B cell (primary cell): ENCODE results near the gene APH1B. TPM values are rescaled to one million over a fixed set of nuclear protein-coding genes. Genes with fewer than 3 reads are reported as not detected.

Experiments used
- ATAC-seq: fragments of 200-7000 bp; cut with Tn5 transposase; one replicate; pipeline ENCODE4 v1.10.0; 2021; ENCODE audit warnings: low read depth, mild to moderate bottlenecking, moderate number of reproducible peaks, moderate library complexity
- CTCF ChIA-PET: fragments of 350-600 bp; sonication (Branson Sonifier 250); formaldehyde crosslinking; loops from one replicate; lab custom pipeline; 2021; ENCODE audit warnings: antibody characterized with exemption, inconsistent platforms; lab: Charles Lee
- POLR2A ChIA-PET: fragments of 350-600 bp; sonication (Branson Sonifier 250); formaldehyde crosslinking; loops from one replicate; lab custom pipeline; 2021; ENCODE audit warnings: antibody characterized with exemption; lab: Charles Lee
- DNase-seq: peaks from one replicate; pipeline ENCODE4 v3.0.0; 2013
- H2AFZ ChIP-seq: 2 replicates; pipeline ENCODE4 v1.6.1; 2012; ENCODE audit warnings: mild to moderate bottlenecking, low read depth, low read length; ENCODE audit not compliant: insufficient read depth, poor library complexity, severe bottlenecking
- H3K27ac ChIP-seq, 2 donors: 1 replicate in 1 of 2; 2 replicates in 1 of 2; pipeline ENCODE4 v1.5.1; 2012 to 2013; ENCODE audit warnings: low read length in 2 of 2, mild to moderate bottlenecking in 2 of 2, moderate library complexity in 1 of 2
- H3K27me3 ChIP-seq, 4 experiments: fragments of 200-600 bp in 1 of 4; sonication (generic) in 1 of 4; replicated peaks in 1 of 4; 1 replicate in 2 of 4; 2 replicates in 2 of 4; pipeline versions ENCODE4 v1.6.1 to v1.7.0; 2013 to 2016; ENCODE audit warnings: low read length in 3 of 4, mild to moderate bottlenecking in 2 of 4, mixed read lengths in 1 of 4, moderate library complexity in 1 of 4; ENCODE audit not compliant: insufficient read depth in 4 of 4, control insufficient read depth in 3 of 4; ENCODE audit errors: control extremely low read depth in 1 of 4
- H3K36me3 ChIP-seq, 2 experiments: replicated peaks in 1 of 2; 1 replicate in 1 of 2; 2 replicates in 1 of 2; pipeline versions ENCODE4 v1.6.1 to v1.7.1; 2013; ENCODE audit warnings: low read length in 1 of 2; ENCODE audit not compliant: insufficient read depth in 2 of 2, control insufficient read depth in 1 of 2; ENCODE audit errors: control extremely low read depth in 1 of 2, extremely low read depth in 1 of 2
- H3K4me1 ChIP-seq, 2 donors: fragments of 200-600 bp in 1 of 2; sonication (generic) in 1 of 2; 1 replicate in 1 of 2; 2 replicates in 1 of 2; pipeline versions ENCODE4 v1.5.1 to v1.6.1; 2013 to 2017; ENCODE audit warnings: low read length in 2 of 2; ENCODE audit not compliant: control insufficient read depth in 2 of 2, insufficient read depth in 2 of 2
- H3K4me2 ChIP-seq: replicated peaks from 2 replicates; pipeline ENCODE3; 2012; ENCODE audit warnings: mild to moderate bottlenecking, low read depth, low read length; ENCODE audit not compliant: poor library complexity, severe bottlenecking
- H3K4me3 ChIP-seq, 5 experiments: fragments of 200-600 bp in 1 of 5; sonication (generic) in 1 of 5; 1 replicate in 3 of 5; 2 replicates in 2 of 5; pipeline versions ENCODE4 v1.5.1 to v1.7.0; 2011 to 2016; ENCODE audit warnings: low read length in 4 of 5, mild to moderate bottlenecking in 4 of 5, low read depth in 2 of 5, control low read depth in 1 of 5, moderate library complexity in 1 of 5; ENCODE audit not compliant: insufficient read depth in 1 of 5; ENCODE audit errors: control extremely low read depth in 1 of 5, extremely low read depth in 1 of 5
- H3K79me2 ChIP-seq: fragments of 200-600 bp; sonication (generic); one replicate; pipeline ENCODE4 v1.6.0; 2016; ENCODE audit warnings: low read length; ENCODE audit not compliant: control insufficient read depth, insufficient read depth
- H3K9ac ChIP-seq: fragments of 200-600 bp; sonication (generic); 2 replicates; pipeline ENCODE4 v1.6.1; 2017; ENCODE audit warnings: mild to moderate bottlenecking, low read length, moderate library complexity
- H3K9me3 ChIP-seq, 3 donors: one replicate each; pipeline versions ENCODE4 v1.6.1 to v1.7.1; 2013; ENCODE audit warnings: low read length in 2 of 3; ENCODE audit not compliant: control insufficient read depth in 2 of 3, insufficient read depth in 1 of 3; ENCODE audit errors: control extremely low read depth in 1 of 3
- H4K20me1 ChIP-seq: 2 replicates; pipeline ENCODE4 v1.6.0; 2012; ENCODE audit warnings: mild to moderate bottlenecking, low read length; ENCODE audit not compliant: insufficient read depth, control insufficient read depth, poor library complexity, severe bottlenecking
- H3K27ac Mint-ChIP-seq: one replicate; pipeline ENCODE4 v1.8.0; 2021; ENCODE audit warnings: mixed read lengths
- H3K27me3 Mint-ChIP-seq: one replicate; pipeline ENCODE4 v1.8.0; 2021; ENCODE audit warnings: mixed read lengths
- H3K4me1 Mint-ChIP-seq: one replicate; pipeline ENCODE4 v1.8.0; 2021; ENCODE audit warnings: mixed read lengths
- H3K4me3 Mint-ChIP-seq: one replicate; pipeline ENCODE4 v1.8.0; 2021; ENCODE audit warnings: mixed read lengths
- H3K9me3 Mint-ChIP-seq: one replicate; pipeline ENCODE4 v1.8.0; 2022; ENCODE audit warnings: mixed read lengths; ENCODE audit not compliant: insufficient read depth
- EZH2 ChIP-seq: IDR thresholded peaks from 2 replicates; pipeline ENCODE4 v1.6.1; 2012; ENCODE audit warnings: borderline replicate concordance, low read depth, mild to moderate bottlenecking, moderate library complexity, low read length; ENCODE audit not compliant: insufficient read depth, poor library complexity, severe bottlenecking
- WGBS: methylation state at CpG from one replicate; pipeline ENCODE4 v1.1.5; 2013; ENCODE audit warnings: missing lambda C conversion rate; ENCODE audit not compliant: insufficient coverage; 5-methylcytosine and 5-hydroxymethylcytosine counted together
- intact Hi-C: fragments of 100-400 bp; cut with micrococcal nuclease; formaldehyde crosslinking; loops from one replicate; pipeline ENCODE4 v1.10.0; 2022
- polyA plus RNA-seq: library from polyadenylated mRNA; depleted of rRNA; stranded (reverse); fragments of >200 nt; gene quantifications from 2 replicates; pipeline ENCODE4 v1.2.3, GENCODE V29; 2012
- total RNA-seq, 2 donors: library from RNA; stranded (reverse); fragments of 120-200 nt in 1 of 2; gene quantifications; 1 replicate in 1 of 2; 2 replicates in 1 of 2; pipeline versions ENCODE4 v1.2.3 to v1.2.4, GENCODE V29; 2013 to 2022
- TF ChIP-seq, protein P1 (sequence below): fragments of 200-600 bp; IDR thresholded peaks from one replicate; pipeline ENCODE4 v1.8.0; 2022; ENCODE audit warnings: antibody characterized with exemption, mild to moderate bottlenecking

Gene APH1B
- total and polyA plus RNA-seq, 2 donors (not counting 1 experiment from before 2014, with no cell fraction given) = 7.6 to 45.2 TPM

DNA sequence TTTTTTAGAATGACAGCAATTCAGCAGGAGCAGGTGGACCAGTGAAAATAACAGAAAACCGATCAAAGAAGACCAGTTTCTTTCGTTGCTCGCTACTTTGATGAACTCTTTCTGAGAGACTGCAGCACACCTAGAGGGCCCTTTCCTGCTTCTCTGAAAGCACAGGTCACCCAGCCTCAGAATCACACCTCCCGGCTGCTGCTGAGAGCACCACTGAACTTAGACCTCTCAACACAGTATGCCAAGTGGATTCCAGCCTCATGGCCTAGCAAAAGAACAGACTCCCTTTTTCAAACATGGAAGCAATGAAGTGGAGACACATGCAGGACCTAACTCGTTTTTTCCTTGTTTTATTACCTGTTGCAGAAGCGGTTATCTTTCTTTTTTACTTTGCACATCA is 13.9 kb upstream of the APH1B start:
- Histone ChIP-seq H3K9ac (no peak overlapping the region), H4K20me1 (peaks cover 2% of the 10 kb centered on the region), H3K27me3 (no peaks in the 10 kb centered on the region), H3K4me3 (no peak overlapping the region), H3K4me2 (no peak overlapping the region), H3K79me2 (no peaks in the 10 kb centered on the region), H3K9me3 (peaks cover 0 to 1% (median 0%) of the 10 kb centered on the region in 3 donors), H3K4me1 (no peaks in the 10 kb centered on the region), H2AFZ (no peak overlapping the region), H3K27ac (no peak overlapping the region), H3K36me3 (peaks cover 19 to 57% of the 10 kb centered on the region in 2 experiments)
- no peak for TF ChIP-seq EZH2
- TF ChIP-seq, protein P1, sequence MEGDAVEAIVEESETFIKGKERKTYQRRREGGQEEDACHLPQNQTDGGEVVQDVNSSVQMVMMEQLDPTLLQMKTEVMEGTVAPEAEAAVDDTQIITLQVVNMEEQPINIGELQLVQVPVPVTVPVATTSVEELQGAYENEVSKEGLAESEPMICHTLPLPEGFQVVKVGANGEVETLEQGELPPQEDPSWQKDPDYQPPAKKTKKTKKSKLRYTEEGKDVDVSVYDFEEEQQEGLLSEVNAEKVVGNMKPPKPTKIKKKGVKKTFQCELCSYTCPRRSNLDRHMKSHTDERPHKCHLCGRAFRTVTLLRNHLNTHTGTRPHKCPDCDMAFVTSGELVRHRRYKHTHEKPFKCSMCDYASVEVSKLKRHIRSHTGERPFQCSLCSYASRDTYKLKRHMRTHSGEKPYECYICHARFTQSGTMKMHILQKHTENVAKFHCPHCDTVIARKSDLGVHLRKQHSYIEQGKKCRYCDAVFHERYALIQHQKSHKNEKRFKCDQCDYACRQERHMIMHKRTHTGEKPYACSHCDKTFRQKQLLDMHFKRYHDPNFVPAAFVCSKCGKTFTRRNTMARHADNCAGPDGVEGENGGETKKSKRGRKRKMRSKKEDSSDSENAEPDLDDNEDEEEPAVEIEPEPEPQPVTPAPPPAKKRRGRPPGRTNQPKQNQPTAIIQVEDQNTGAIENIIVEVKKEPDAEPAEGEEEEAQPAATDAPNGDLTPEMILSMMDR = no peak
- H3K4me3 Mint-ChIP-seq = no peak overlapping the region
- POLR2A ChIA-PET = no interaction called here
- no peaks in the 10 kb centered on the region for H3K4me1 Mint-ChIP-seq
- no peaks in the 10 kb centered on the region for H3K27me3 Mint-ChIP-seq
- 95% methylated on average over 4 of the region's 6 CpGs for WGBS
- ATAC-seq (no peak), DNase-seq (no peak)
- intact Hi-C loops = no loop called here
- CTCF ChIA-PET = interaction anchor here (0.6 kb wide), 1 partner anchor 60 kb away, joined by 3 read pairs; no protein-coding TSS in a partner anchor
- H3K27ac Mint-ChIP-seq = peak overlapping the region; percentile 16
- H3K9me3 Mint-ChIP-seq = no peaks in the 10 kb centered on the region

DNA sequence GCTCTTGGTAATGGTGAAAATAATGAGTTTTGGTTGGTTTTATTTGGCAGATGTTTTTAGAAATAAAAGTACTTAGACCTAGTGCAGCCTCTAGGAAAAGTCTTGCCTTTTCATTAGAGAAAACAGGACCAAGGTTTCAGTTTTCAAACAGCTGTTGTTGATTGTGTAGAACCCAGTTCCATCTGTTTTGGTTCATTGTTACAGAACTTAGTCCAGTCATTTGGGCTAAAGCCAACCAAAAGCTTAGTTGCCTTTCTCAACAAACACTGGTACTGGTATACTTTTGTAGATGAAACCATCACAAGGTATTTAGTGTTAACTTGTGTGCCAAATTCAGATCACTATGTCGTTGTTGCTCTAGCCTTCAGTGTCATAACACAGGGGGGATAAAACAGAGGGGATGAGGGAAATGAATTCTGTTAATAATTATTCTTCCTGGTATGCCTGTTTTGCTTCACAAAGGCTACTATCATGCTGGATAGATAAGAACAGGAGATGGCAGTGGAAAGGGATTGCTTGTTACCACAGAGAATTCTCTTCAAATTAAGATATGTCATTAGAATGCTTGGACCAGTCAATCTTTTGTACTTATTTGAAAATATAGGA is 12.6 kb upstream of the APH1B start:
- Histone ChIP-seq H3K4me1 (no peaks in the 10 kb centered on the region), H3K4me2 (no peak overlapping the region), H3K27me3 (no peaks in the 10 kb centered on the region), H4K20me1 (no peaks in the 10 kb centered on the region), H3K27ac (no peak overlapping the region), H3K4me3 (no peak overlapping the region), H3K79me2 (no peaks in the 10 kb centered on the region), H2AFZ (no peak overlapping the region), H3K9ac (no peak overlapping the region), H3K9me3 (peaks cover 0 to 1% (median 0%) of the 10 kb centered on the region in 3 donors), H3K36me3 (peaks cover 18 to 51% of the 10 kb centered on the region in 2 experiments)
- POLR2A ChIA-PET = no interaction called here
- H3K4me1 Mint-ChIP-seq = no peaks in the 10 kb centered on the region
- no peak for ATAC-seq
- CTCF ChIA-PET = no interaction called here
- 100% methylated on average over 1 of the region's 1 CpG for WGBS
- no peak overlapping the region for H3K27ac Mint-ChIP-seq
- intact Hi-C loops = no loop called here
- no peak for TF ChIP-seq EZH2
- TF ChIP-seq, protein P1 = no peak
- H3K27me3 Mint-ChIP-seq = no peaks in the 10 kb centered on the region
- no peak overlapping the region for H3K4me3 Mint-ChIP-seq
- no peaks in the 10 kb centered on the region for H3K9me3 Mint-ChIP-seq
- DNase-seq = no peak
